Renal pelvis (tissue), 4 donors: ENCODE measurements around the gene TJAP1. TPM values are rescaled to one million over a fixed set of nuclear protein-coding genes. Genes with fewer than 3 reads are reported as not detected.
"Not testable (repeated sequence)": the region's sequence is repeated elsewhere in the genome, so short reads cannot be mapped to it uniquely, and the experiment has no call there.

Experiments used
- DNase-seq: peaks from one replicate; pipeline ENCODE4 v3.0.0-alpha.2; 2013
- polyA plus RNA-seq, 3 donors: library from polyadenylated mRNA; unstranded; fragments of 120-200 nt; gene quantifications; one replicate each; pipeline ENCODE4 v1.2.1, GENCODE V29; 2013; ENCODE audit not compliant: insufficient read length in 3 of 3

The TJAP1 gene
- polyA plus RNA-seq, 3 donors, result 35.1 to 46.0 (median 45.1) TPM

DNA sequence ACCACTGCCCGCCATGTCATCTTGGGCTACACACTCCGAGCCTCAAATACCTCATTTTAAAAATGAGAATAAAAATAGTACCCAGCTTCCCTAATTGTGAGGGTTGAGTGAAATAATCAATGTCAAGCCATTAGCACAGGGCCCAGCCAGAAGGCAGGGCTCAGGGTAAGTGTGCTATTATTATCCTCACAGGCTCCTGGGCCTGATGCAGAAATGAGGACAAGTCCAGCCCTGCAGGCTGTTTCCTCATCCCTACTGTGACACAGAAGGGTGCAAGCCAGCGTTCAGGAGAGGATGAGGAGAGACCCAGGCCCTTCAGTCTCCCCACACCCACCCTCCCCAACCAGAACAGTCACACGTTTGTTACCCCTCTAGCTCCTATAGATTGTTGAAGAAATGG, 26.0 kb upstream of the TJAP1 start:
- DNase-seq, result no peak

DNA sequence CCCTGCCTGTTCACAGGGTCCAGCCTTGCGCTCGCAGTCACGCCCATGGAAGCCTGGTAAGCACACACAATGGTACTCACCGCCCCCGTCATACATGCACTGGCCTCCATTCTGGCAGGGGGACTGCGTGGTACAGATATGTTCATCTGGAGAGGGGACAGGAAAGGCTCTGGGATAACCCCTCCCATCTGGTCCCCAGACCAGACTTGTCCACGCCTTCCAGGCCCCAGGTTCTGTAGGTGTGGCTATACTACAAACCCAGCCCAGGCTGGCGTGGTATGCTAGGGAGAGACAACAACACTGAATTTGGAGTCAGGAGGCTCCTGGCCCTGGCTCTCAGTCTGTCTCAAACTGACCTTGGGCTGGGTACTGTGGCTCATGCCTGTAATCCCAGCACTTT, 25.4 kb upstream of the TJAP1 start:
- DNase-seq, result no peak

- DNase-seq, result no peak
These were observed 24.5 kb upstream of the TJAP1 start for GRCh38 chr6:43452896-43453295.

GRCh38 chr6:43453831-43454230, 23.5 kb upstream of the TJAP1 start:
- no peak for DNase-seq

DNA sequence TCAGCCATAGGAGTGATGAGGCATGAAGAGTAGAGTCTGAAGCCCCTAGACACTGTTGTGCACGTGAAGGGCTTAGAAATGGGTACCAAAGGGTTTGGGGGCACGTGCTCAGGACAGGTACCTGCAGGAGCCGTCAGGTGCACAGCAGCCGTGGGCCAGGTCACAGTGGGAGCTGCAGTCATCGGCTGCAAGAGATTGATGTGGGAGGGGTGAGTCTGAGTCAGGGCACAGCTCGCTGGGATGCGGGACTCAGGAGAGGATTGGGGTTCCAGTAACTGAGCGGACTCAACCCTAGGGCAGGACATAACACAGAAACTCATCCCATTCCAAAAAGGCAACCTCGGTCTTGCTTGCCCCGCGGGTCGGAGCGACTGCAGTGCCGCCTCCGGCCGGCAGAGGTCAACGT, 23.1 kb upstream of the TJAP1 start:
- no peak for DNase-seq

GRCh38 chr6:43454696-43455530, 22.5 kb upstream of the TJAP1 start:
- DNase-seq, result peak; percentile 75

DNA sequence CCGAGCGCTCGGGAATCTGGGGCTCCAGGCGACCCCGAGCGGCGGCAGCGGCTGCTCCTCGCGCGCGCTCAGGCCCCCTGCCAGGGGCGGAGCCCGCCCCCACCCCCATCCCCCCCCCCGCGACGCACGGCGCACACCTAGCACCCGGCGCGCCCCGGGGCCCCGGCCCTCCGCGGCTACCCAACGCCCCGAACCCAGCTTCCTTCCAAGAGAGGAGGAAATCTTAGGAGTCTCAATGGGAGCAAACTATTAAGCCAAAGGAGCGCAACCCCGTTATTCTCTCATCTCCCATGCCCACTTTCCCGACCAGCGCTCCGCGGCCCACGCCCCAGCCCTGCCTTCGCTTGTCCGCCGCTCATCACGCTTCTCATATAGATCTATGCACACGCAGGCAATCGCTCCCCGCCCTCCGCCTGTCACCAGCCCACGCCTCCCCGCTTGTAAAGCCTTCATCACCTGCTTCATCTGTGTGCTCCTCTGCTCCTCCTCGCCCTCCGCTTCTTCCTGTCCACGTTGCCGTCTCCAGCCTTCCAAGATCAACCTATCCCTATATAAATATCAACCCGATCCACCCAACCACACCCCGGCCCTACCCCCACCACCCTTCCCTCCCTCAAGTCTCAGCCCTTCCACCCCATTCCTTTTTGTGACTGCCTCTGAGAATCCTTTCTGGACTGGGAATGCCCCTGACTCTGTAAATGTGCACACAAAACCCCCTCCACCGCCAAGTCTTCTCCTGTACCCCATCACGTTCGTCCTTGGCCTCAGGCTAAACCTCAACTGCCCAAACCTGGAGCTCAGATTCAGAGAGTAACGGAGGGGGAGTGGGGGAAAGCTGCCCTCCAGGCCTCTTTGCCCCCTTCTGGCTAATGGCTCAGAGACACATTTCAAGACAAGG, 21.6 kb upstream of the TJAP1 start, which contains the start of gene DLK2:
TSS of gene DLK2 (minus strand) at position 18 of the 898 bp plus-strand sequence. CDS start 723 bp downstream, outside the sequence.
- no peak for DNase-seq

DNA sequence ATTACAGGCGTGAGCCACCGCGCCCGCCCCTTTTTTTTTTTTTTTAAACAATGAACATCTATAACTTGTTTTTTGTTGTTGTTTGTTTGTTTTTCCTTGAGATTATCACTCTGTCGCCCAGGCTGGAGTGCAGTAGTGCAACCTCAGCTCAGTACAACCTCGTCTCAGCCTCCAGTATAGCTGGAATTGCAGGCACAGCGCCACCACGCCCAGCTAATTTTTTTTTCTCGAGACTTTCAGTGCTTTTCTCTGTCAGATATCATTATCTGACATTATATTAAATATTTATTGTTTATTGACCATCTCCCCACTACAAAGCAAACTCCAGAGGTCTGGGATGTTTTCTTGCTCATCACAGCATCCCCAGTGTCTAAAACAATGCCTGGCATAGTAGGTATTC, 19.7 kb upstream of the TJAP1 start:
- no peak for DNase-seq

GRCh38 chr6:43458154-43458553, 19.2 kb upstream of the TJAP1 start:
- DNase-seq, result not testable (repeated sequence)

- no peak for DNase-seq
These were observed 17.8 kb upstream of the TJAP1 start for GRCh38 chr6:43459535-43459934.

- no peak for DNase-seq
These were observed 17.3 kb upstream of the TJAP1 start for GRCh38 chr6:43460032-43460431.

DNA sequence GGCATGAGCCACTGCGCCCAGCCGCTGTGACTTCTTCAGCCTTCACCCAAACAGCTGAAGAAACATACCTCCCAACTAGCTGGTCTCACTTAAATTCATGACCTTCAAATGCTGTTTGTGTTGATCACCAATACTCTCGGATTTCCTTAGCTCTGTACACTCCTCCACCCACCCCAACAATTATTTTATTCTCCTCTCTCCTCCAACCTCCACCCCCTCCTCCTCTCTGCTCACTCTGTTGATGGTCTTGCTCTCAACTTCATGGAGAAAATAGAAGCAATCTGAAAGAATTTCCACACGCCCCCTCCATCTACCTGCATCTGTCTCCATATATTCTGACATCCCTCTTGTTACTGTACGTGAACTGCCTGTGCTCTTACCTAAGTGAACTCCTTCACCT, 15.4 kb upstream of the TJAP1 start:
- no peak for DNase-seq

- no peak for DNase-seq
These were observed 13.0 kb upstream of the TJAP1 start for GRCh38 chr6:43464337-43464736.

GRCh38 chr6:43465948-43466347, 11.4 kb upstream of the TJAP1 start:
- no peak for DNase-seq

DNA sequence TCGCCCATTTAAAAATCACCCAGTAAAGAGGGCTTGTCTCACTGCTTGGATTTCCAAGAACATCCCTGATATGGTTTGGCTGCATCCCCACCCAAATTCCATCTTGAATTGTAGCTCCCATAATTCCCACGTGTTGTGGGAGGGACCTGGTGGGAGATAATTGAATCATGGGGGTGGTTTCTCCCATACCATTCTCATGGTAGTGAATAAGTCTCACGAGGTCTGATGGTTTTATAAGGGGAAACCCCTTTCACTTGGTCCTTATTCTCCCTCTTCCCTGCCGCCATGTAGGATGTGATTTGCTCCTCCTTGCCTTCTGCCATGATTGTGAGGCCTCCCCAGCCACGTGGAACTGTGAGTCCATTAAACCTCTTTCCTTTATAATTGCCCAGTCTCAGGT, 10.1 kb upstream of the TJAP1 start:
- DNase-seq, result not testable (repeated sequence)

DNA sequence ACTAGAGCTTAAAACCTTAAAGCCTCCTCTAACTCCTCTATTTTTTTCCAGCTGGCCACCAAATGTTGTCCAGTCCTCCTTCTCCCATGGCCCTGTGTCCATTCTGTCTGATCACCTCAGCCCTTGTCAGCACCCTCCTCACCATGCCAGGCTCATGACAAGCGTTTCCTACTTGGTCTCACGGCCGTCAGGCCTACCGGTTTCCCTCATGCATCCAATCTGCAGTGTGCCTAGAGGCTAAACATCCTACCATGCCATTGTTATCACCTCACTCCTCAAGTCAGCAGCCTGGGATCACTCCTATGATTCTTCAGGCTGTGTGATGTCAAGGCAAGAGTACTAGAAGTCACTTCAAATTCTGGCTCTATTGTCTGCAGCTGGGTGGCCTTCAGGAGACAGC, 9.6 kb upstream of the TJAP1 start:
- DNase-seq, result no peak

DNA sequence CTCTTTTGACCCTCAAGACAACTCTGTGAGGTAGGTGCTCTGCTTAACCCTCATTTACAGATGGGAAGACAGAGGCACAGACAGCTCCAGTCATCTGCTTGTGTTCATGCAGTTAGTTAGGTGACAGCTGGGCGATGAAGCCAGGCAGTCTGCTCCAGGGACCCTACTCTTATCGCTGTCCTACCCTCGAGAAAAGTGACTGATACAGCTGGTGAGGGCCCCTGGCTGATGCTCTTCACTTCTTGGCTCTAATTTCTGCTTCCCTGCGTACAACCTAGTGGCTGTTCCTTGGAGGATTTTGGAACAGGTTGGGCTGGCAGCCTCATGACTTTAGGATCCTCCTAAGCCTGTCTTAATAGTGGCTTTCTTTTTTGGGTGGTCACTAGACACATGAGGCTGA, 9.1 kb upstream of the TJAP1 start:
- DNase-seq, result no peak

DNA sequence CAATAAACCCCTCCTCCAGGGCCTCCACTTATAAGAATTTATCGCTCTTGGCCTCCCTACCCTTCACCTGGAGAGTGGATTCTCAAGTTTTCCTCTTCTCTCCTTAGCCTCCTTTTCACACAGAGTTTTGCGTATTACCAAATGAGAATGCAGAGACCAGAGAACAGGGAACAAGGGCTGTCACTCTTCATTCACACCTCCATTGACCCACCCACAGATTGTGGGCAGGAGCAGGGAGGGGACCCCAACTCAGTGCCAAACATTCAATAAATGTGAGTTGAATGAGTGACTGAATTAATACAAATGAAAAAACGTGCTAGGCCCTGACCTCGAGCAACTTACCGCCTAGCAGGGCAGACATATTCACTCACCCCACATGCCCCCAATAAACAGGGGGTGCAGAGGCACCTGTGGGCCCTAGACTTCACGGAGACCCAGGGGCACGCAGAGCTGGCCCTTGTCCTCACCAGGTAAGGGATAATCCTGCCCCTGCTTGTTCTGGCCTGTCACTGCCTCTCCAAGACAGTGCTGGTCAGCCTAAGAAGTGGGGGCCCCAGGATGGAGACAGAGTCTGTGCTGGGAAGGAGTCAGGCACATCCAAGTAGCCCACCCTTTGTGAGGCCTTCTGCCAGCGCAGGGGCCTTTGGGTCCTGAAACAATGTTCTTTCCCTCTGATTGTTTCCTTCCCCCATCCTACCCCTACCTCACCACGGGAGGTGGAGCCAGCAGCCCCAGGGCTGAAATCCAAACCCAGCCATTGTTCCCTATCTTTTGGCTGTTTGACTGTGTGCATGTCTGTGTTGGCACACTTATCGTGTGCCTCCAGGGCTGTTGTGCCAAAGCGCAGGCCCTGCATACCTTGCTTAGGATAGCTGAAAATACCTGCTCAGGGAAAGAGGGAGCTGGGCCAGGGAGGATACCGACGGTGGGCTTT, 8.4 kb upstream of the TJAP1 start:
- DNase-seq, result no peak

DNA sequence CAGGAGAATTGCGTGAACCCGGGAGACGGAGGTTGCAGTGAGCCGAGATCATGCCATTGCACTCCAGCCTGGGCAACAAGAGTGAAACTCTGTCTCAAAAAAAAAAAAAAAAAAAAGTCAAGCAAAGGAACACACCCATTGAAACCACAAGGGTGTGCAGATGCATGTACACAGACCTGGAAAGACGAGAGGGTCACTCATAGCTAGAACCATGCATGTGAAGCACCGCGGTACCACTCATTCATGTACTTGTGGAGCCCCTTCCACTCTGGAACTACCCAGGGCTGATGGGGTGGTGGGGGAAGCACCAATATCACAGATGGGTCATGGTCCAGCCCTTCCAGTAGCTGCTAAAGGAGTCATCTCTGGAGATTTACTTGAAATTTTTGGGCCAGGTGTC, 7.4 kb upstream of the TJAP1 start:
- DNase-seq, result no peak

DNA sequence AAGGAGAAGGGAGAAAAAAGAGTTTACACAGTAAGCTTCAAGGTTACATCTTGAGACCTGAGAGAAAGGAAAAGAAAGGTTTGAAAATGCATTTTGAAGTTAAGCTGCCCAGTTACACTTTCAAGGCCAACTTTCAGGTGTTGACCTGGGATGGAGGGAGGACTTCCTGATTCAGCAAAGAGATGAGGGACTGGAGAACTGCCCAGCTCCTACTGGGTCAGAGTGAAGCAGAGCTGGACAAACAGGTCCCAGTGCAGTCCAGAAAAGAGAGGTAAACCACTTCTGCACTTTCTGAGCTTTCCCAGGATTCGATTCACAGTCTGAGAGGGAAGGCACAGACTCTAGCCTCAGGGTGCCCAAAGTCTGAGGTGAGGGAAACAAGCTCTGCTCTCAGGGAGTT, 6.0 kb upstream of the TJAP1 start:
- no peak for DNase-seq

DNA sequence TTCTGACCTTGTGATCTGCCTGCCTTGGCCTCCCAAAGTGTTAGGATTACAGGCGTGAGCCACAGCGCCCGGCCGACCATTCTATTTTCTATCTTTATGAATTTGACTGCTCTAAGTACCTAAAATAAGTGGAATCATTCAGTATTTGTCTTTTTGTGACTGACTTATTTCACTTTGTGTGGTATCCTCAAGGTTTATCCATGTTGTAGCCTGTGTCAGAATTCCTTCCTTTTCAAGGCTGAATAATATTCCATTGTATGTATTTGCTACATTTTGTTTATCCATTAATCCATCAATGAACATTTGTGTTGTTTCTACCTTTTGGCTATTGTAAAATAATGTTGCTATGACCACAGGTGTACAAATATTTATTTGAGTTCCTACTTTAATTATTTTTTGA, 4.9 kb upstream of the TJAP1 start:
- no peak for DNase-seq

GRCh38 chr6:43475516-43475915, 1.9 kb upstream of the TJAP1 start:
- DNase-seq, result no peak
